Liver (tissue), 3 donors: ENCODE data around the gene TMEM135.

ENCODE experiments used
- RAD21 ChIP-seq, 2 donors: IDR thresholded peaks; 2 replicates each; pipeline ENCODE4 v1.6.1; 2016; ENCODE audit warnings: antibody characterized with exemption in 2 of 2, mild to moderate bottlenecking in 2 of 2
- TAF1 ChIP-seq: conservative IDR thresholded peaks from 2 replicates; pipeline ENCODE4 v1.6.1; 2016; ENCODE audit warnings: antibody characterized with exemption, mild to moderate bottlenecking
- TF ChIP-seq, protein P1 (sequence below): fragments of 150-350 bp; IDR thresholded peaks from 2 replicates; pipeline ENCODE4 v1.5.1; 2017; ENCODE audit warnings: improper control_type of control experiment, low read depth, low read length; ENCODE audit not compliant: missing input control
- TF ChIP-seq, protein P2 (sequence below): IDR thresholded peaks from 2 replicates; pipeline ENCODE4 v1.6.1; 2016; ENCODE audit warnings: antibody characterized with exemption, mild to moderate bottlenecking
- TF ChIP-seq, protein P3 (sequence below): IDR thresholded peaks from 2 replicates; pipeline ENCODE4 v1.6.1; 2016; ENCODE audit warnings: antibody characterized with exemption
- donor health status: healthy.
- donor health status: healthy.

DNA sequence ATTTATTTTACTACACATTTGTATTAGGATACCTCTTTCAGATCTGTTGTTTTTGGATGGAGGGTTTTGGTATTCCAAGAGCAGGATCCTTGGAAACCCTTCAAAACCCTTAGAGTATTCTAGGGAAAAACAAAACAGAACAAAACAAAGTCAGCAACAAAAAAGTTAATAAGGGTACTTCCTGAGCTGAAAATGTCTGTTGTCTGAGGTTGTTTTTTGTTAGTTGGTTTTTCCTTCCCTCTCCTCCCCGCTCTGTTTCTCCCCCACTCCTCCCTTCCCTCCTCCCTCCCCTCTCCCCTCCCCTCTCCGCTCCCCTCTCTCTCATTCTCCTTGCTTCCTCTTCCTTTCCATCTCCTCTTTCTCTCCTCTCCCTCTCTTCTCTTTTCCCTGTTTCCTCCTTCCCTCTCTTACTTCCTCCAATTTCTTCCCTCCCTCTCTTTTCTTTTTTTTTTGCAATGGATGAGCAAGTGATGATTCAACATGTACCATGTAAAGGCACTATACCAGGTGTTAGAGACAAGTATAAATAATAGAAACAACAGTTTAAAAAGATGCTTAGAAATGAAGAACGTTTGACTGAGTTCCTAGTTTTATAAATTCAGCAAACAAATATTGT, 160.6 kb downstream of the TMEM135 start:
- TF ChIP-seq TAF1 (no peak), RAD21 (IDR thresholded peaks at IDR 0.05) (no peak)
- TF ChIP-seq, protein P1, sequence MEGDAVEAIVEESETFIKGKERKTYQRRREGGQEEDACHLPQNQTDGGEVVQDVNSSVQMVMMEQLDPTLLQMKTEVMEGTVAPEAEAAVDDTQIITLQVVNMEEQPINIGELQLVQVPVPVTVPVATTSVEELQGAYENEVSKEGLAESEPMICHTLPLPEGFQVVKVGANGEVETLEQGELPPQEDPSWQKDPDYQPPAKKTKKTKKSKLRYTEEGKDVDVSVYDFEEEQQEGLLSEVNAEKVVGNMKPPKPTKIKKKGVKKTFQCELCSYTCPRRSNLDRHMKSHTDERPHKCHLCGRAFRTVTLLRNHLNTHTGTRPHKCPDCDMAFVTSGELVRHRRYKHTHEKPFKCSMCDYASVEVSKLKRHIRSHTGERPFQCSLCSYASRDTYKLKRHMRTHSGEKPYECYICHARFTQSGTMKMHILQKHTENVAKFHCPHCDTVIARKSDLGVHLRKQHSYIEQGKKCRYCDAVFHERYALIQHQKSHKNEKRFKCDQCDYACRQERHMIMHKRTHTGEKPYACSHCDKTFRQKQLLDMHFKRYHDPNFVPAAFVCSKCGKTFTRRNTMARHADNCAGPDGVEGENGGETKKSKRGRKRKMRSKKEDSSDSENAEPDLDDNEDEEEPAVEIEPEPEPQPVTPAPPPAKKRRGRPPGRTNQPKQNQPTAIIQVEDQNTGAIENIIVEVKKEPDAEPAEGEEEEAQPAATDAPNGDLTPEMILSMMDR: no peak
- TF ChIP-seq, protein P2, sequence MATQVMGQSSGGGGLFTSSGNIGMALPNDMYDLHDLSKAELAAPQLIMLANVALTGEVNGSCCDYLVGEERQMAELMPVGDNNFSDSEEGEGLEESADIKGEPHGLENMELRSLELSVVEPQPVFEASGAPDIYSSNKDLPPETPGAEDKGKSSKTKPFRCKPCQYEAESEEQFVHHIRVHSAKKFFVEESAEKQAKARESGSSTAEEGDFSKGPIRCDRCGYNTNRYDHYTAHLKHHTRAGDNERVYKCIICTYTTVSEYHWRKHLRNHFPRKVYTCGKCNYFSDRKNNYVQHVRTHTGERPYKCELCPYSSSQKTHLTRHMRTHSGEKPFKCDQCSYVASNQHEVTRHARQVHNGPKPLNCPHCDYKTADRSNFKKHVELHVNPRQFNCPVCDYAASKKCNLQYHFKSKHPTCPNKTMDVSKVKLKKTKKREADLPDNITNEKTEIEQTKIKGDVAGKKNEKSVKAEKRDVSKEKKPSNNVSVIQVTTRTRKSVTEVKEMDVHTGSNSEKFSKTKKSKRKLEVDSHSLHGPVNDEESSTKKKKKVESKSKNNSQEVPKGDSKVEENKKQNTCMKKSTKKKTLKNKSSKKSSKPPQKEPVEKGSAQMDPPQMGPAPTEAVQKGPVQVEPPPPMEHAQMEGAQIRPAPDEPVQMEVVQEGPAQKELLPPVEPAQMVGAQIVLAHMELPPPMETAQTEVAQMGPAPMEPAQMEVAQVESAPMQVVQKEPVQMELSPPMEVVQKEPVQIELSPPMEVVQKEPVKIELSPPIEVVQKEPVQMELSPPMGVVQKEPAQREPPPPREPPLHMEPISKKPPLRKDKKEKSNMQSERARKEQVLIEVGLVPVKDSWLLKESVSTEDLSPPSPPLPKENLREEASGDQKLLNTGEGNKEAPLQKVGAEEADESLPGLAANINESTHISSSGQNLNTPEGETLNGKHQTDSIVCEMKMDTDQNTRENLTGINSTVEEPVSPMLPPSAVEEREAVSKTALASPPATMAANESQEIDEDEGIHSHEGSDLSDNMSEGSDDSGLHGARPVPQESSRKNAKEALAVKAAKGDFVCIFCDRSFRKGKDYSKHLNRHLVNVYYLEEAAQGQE: no peak
- TF ChIP-seq, protein P3, sequence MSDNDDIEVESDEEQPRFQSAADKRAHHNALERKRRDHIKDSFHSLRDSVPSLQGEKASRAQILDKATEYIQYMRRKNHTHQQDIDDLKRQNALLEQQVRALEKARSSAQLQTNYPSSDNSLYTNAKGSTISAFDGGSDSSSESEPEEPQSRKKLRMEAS: no peak
